ENCODE data around the gene ZNF423.

DNA sequence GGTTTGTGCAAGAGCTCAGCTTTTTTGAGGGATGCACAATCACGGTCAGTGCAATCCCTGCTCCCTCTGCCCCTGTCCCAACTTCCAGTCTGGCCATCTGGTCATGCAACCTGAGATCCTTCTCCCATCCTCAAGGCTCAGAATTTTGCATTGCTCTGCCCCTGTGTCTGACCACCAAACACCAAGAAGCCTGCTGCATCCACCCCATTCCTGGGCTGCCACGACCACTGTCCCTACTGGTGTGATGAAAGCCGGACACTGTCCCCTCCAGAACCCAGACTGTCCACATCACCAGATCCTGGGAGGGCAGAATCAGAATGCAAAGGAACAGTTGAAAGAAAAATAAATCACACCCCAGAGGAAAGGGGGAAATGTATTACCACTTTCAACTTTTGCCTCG is 251.3 kb downstream of the ZNF423 start:
- TF ChIP-seq, protein P1, sequence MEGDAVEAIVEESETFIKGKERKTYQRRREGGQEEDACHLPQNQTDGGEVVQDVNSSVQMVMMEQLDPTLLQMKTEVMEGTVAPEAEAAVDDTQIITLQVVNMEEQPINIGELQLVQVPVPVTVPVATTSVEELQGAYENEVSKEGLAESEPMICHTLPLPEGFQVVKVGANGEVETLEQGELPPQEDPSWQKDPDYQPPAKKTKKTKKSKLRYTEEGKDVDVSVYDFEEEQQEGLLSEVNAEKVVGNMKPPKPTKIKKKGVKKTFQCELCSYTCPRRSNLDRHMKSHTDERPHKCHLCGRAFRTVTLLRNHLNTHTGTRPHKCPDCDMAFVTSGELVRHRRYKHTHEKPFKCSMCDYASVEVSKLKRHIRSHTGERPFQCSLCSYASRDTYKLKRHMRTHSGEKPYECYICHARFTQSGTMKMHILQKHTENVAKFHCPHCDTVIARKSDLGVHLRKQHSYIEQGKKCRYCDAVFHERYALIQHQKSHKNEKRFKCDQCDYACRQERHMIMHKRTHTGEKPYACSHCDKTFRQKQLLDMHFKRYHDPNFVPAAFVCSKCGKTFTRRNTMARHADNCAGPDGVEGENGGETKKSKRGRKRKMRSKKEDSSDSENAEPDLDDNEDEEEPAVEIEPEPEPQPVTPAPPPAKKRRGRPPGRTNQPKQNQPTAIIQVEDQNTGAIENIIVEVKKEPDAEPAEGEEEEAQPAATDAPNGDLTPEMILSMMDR (IDR thresholded peaks at IDR 0.05; ENCODE audit: low read length): no peak
- TF ChIP-seq EZH2phosphoT487 (IDR thresholded peaks at IDR 0.05; ENCODE audit: low read length): no peak
- TF ChIP-seq EZH2 (optimal IDR thresholded peaks at IDR 0.05; ENCODE audit: low read depth, low read length): no peak

All from MM.1S (cell line).